Spleen (tissue), 13 donors: ENCODE measurements around the gene RHOXF2B. TPM values are rescaled to one million over a fixed set of nuclear protein-coding genes. Genes with fewer than 3 reads are reported as not detected.
"Not testable (repeated sequence)": the region's sequence is repeated elsewhere in the genome, so short reads cannot be mapped to it uniquely, and the experiment has no call there.

ENCODE experiments used
- DNase-seq: peaks from one replicate; pipeline ENCODE4 v3.0.0-alpha.2; 2020
- H3K27ac ChIP-seq, 8 donors: fragments of 200-600 bp; sonication (generic) in 7 of 8; 1 replicate in 4 of 8; 2 replicates in 4 of 8; pipeline versions ENCODE4 v1.5.0 to v1.8.0; 2016 to 2021; ENCODE audit warnings: inconsistent platforms in 4 of 8, mild to moderate bottlenecking in 4 of 8, moderate library complexity in 1 of 8
- H3K27me3 ChIP-seq, 7 donors: fragments of 200-600 bp; sonication (generic) in 6 of 7; replicated peaks in 1 of 7; 1 replicate in 4 of 7; 2 replicates in 3 of 7; pipeline versions ENCODE4 v1.5.0 to v1.8.0; 2016 to 2021; ENCODE audit warnings: inconsistent platforms in 3 of 7, mild to moderate bottlenecking in 1 of 7
- H3K36me3 ChIP-seq, 6 donors: fragments of 200-600 bp; sonication (generic) in 5 of 6; 1 replicate in 4 of 6; 2 replicates in 2 of 6; pipeline versions ENCODE4 v1.5.0 to v1.8.0; 2016 to 2021; ENCODE audit warnings: inconsistent platforms in 2 of 6
- H3K4me1 ChIP-seq, 6 donors: fragments of 200-600 bp; sonication (generic) in 5 of 6; 1 replicate in 3 of 6; 2 replicates in 3 of 6; pipeline versions ENCODE4 v1.5.0 to v1.8.0; 2016 to 2021; ENCODE audit warnings: inconsistent platforms in 3 of 6
- H3K4me3 ChIP-seq, 8 donors: fragments of 200-600 bp; sonication (generic) in 7 of 8; 1 replicate in 4 of 8; 2 replicates in 4 of 8; pipeline versions ENCODE4 v1.5.0 to v1.8.0; 2016 to 2021; ENCODE audit warnings: inconsistent platforms in 4 of 8, mild to moderate bottlenecking in 4 of 8, moderate library complexity in 2 of 8
- H3K9me3 ChIP-seq, 8 donors: fragments of 200-600 bp; sonication (generic) in 7 of 8; 1 replicate in 4 of 8; 2 replicates in 4 of 8; pipeline versions ENCODE4 v1.5.0 to v1.8.0; 2016 to 2021; ENCODE audit warnings: inconsistent platforms in 4 of 8
- CTCF ChIP-seq, 11 experiments: fragments of 200-600 bp in 7 of 11; fragments of 450-650 bp in 4 of 11; sonication (generic) in 4 of 11; IDR thresholded peaks in 8 of 11; conservative IDR thresholded peaks in 3 of 11; 1 replicate in 7 of 11; 2 replicates in 4 of 11; pipeline versions ENCODE4 v1.4.0 to v1.8.0; 2016 to 2021; ENCODE audit warnings: antibody characterized with exemption in 11 of 11, inconsistent platforms in 4 of 11, mild to moderate bottlenecking in 1 of 11
- POLR2A ChIP-seq, 3 donors: fragments of 450-650 bp; IDR thresholded peaks; one replicate each; pipeline ENCODE4 v1.5.1; 2017; ENCODE audit warnings: antibody characterized with exemption in 3 of 3, mild to moderate bottlenecking in 1 of 3
- POLR2AphosphoS5 ChIP-seq, 3 donors: sonication (generic); formaldehyde crosslinking; IDR thresholded peaks; one replicate each; pipeline ENCODE4 v1.5.1; 2017; ENCODE audit warnings: antibody characterized with exemption in 3 of 3
- WGBS, 5 donors: extraction: QIAGEN DNeasy Blood & Tissue Kit in 3 of 5; methylation state at CpG; one replicate each; pipeline versions ENCODE4 v1.1.5 to v1.1.7; 2013 to 2018; 5-methylcytosine and 5-hydroxymethylcytosine counted together
- intact Hi-C: fragments of 100-400 bp; cut with DNase I; formaldehyde crosslinking; loops from one replicate; pipeline ENCODE4 v1.15.0; 2023; ENCODE audit warnings: low total_unique reads
- long read RNA-seq, 2 donors: transcript quantifications; one replicate each; lab custom pipeline, GENCODE V29; 2026
- polyA plus RNA-seq, 3 donors: library from polyadenylated mRNA; stranded (reverse); fragments of 200-250 nt; gene quantifications; one replicate each; pipeline ENCODE4 v1.2.1, GENCODE V29; 2013
- total RNA-seq, 7 donors: library from RNA; depleted of rRNA in 3 of 7; stranded (reverse); fragments of >200 nt in 3 of 7; fragmentation: NEBNext Ultra II Directional in 4 of 7; extraction: Animal tissue kit (Norgen Biotek cat#: 25700) in 4 of 7; gene quantifications; one replicate each; pipeline versions ENCODE4 v1.1.0 to v1.2.1, GENCODE V29; 2016 to 2021
- donor health status: healthy with polysubstance abuse.
- donor health status: DM: no; HTN: no; CAD: no; lungs with moderate emphysema.
- donor health status: DM: no; HTN: no; CAD: no.
- donor health status: Bipolar disorder and iron deficiency.
- donor health status: healthy.
- donor health status: DM: no; HTN: no; CAD: no.
- donor health status: DM: yes; HTN: yes; CAD: no.

Gene RHOXF2B
- not detected for total RNA-seq
- polyA plus RNA-seq: not detected
- long read RNA-seq, donor 1: 0 reads
- long read RNA-seq, donor 2: 0 reads

DNA sequence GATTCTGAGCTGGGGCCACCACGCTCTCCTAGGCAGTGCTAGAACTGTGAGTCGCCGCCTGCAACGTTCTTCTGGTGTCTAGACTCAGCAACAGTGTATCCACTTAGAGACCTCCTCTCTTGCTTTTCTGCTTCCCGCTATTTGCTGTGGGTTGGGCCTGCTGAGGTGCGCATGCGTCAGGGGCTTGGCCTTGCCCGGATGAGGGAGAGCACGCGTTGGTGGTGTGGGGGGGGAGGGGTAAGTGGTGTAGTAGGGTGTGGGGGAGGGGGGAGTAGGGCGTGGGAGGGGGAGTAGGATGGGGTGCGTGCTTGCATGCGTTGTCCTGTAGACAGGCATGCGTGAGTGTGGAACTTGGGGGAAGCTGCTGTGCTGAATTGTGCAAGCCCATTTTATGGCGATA is at the start of gene RHOXF2B:
TSS of gene RHOXF2B (minus strand) at position 101 of the 400 bp plus-strand sequence. CDS start 138 bp downstream, outside the sequence.
- H3K27me3 ChIP-seq, H3K4me3 ChIP-seq, H3K9me3 ChIP-seq, H3K36me3 ChIP-seq, H3K4me1 ChIP-seq, DNase-seq, H3K27ac ChIP-seq, intact Hi-C loops: not testable (repeated sequence)
- WGBS, 5 donors: no CpG with 5 or more reads among the region's 15 CpGs

DNA sequence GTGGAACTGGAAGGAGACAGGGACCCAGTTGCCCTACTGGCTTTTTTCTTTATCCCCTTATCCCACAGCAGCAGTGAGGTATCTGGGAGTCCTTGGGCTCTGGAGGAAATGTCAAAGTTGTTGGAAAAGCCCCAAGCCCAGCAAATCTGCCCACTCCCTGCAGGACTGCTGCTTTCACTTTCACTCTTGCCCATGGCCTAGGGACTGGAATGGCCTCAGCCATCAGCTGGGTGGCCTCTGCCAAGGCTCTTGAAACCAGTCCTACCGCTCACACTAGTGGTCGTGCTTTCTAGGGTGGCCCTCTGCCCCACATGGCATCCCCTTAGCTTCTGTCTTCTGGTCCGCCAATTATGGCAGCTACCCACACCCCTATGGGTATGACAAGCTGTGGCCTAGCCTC is 48.0 kb upstream of the RHOXF2B start:
- peak overlapping the region; percentile 19 to 69 (median 38) for H3K27ac ChIP-seq
- H3K27me3 ChIP-seq: no peaks in the 10 kb centered on the region
- no peaks in the 10 kb centered on the region for H3K4me1 ChIP-seq
- intact Hi-C loops: no loop called here
- TF ChIP-seq CTCF (IDR thresholded peaks at IDR 0.05 in 8 of 11, conservative IDR thresholded peaks at IDR 0.05 in 3 of 11) (no peak), POLR2AphosphoS5 (IDR thresholded peaks at IDR 0.05) (no peak), POLR2A (IDR thresholded peaks at IDR 0.05) (no peak)
- no peaks in the 10 kb centered on the region for H3K9me3 ChIP-seq
- 70 to 81% (median 77%) methylated on average over 3 of the region's 3 CpGs for WGBS, 5 donors
- no peaks in the 10 kb centered on the region for H3K36me3 ChIP-seq
- peak overlapping the region in 2 of 8 donors; percentile 1 to 55 for H3K4me3 ChIP-seq
- no peak for DNase-seq

DNA sequence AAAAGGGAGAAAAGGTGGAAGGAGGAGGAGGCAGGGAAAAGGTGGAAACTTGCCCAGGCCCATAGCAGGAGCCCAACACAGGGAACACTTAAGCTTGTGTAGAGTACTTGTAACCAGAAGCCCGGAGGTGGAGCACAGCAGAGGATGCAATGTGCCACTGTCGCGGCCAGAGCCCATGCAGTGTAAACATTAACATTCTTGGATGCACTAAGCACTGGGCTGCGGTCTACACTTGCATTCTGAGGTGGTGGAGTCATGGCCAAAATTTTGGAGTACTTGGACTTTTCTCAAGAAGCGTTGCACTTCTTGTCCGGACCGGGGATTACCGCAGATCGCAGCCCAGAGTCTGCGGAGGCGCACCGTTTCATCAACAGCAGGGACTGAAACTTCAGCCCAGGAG is 42.7 kb upstream of the RHOXF2B start:
- H3K4me1 ChIP-seq: no peaks in the 10 kb centered on the region
- no peak overlapping the region for H3K27ac ChIP-seq
- no peak overlapping the region for H3K4me3 ChIP-seq
- H3K27me3 ChIP-seq: no peaks in the 10 kb centered on the region
- TF ChIP-seq POLR2A (IDR thresholded peaks at IDR 0.05) (no peak), CTCF (IDR thresholded peaks at IDR 0.05 in 8 of 11, conservative IDR thresholded peaks at IDR 0.05 in 3 of 11) (no peak), POLR2AphosphoS5 (IDR thresholded peaks at IDR 0.05) (no peak)
- intact Hi-C loops: no loop called here
- DNase-seq: no peak
- H3K9me3 ChIP-seq: no peaks in the 10 kb centered on the region
- 85 to 97% (median 94%) methylated on average over 12 of the region's 12 CpGs for WGBS, 5 donors
- H3K36me3 ChIP-seq: no peaks in the 10 kb centered on the region

DNA sequence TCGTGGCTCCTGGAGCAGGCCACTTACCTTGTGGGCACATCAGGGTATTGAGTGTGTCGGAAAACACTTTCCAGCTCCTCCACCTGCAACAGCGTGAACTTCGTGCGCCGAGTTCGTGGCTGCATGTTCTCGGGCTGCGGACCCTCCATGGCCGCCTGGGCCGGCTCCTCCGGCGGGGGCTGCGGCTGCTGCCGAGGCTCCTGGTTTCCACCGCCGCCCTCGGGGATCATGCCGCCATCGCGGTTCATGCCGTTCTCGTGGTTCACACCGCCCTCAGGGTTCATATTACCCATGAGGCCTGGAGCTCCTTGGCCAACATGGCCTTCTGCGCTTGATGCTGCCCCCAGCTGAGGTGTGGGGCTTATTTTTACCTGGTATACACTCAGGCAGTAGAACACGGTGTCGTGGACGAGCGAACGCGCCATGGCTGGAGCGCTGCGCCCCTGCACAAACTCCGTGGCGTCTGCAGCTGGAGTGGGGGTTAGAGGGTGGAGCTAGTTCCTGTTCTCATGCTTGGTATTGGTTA is 38.0 kb upstream of the RHOXF2B start, which contains the start of gene RHOXF1:
TSS of gene RHOXF1 (minus strand) at position 476 of the 526 bp plus-strand sequence. CDS start at position 425, 51 bp downstream.
- no peaks in the 10 kb centered on the region for H3K27me3 ChIP-seq
- no peak for DNase-seq
- TF ChIP-seq CTCF (IDR thresholded peaks at IDR 0.05 in 8 of 11, conservative IDR thresholded peaks at IDR 0.05 in 3 of 11) (no peak), POLR2AphosphoS5 (IDR thresholded peaks at IDR 0.05) (no peak), POLR2A (IDR thresholded peaks at IDR 0.05) (no peak)
- H3K4me3 ChIP-seq: no peak within 1 kb of the TSS
- no peaks in the 10 kb centered on the region for H3K4me1 ChIP-seq
- H3K27ac ChIP-seq: no peak within 1 kb of the TSS
- H3K9me3 ChIP-seq: no peaks in the 10 kb centered on the region
- intact Hi-C loops: no loop called here
- 90 to 97% (median 96%) methylated on average over 27 to 35 of the region's 35 CpGs for WGBS, 5 donors
- no peaks in the 10 kb centered on the region for H3K36me3 ChIP-seq

GRCh38 chrX:120111611-120112010 is 34.1 kb upstream of the RHOXF2B start:
- Histone ChIP-seq H3K9me3 (no peaks in the 10 kb centered on the region), H3K27ac (no peak overlapping the region), H3K27me3 (no peaks in the 10 kb centered on the region), H3K4me1 (no peaks in the 10 kb centered on the region), H3K4me3 (no peak overlapping the region), H3K36me3 (no peaks in the 10 kb centered on the region)
- DNase-seq: no peak
- no peak for TF ChIP-seq POLR2A (IDR thresholded peaks at IDR 0.05)
- TF ChIP-seq POLR2AphosphoS5 (IDR thresholded peaks at IDR 0.05): no peak
- TF ChIP-seq CTCF (IDR thresholded peaks at IDR 0.05 in 8 of 11, conservative IDR thresholded peaks at IDR 0.05 in 3 of 11): no peak
- intact Hi-C loops: no loop called here
